Thoracic aorta (tissue), 2 donors: ENCODE data around the gene KCNJ2. TPM values are rescaled to one million over a fixed set of nuclear protein-coding genes. Genes with fewer than 3 reads are reported as not detected.

Source experiments
- ATAC-seq: fragments of 150-250 bp; one replicate; pipeline ENCODE4 v1.8.0; 2017; ENCODE audit warnings: low read depth; ENCODE audit not compliant: insufficient number of reproducible peaks, low FRiP score
- DNase-seq: peaks from one replicate; pipeline ENCODE4 v3.0.0-alpha.2; 2020; ENCODE audit warnings: low spot score
- H3K27ac ChIP-seq, 2 donors: fragments of 200-600 bp; sonication (generic); 1 replicate in 1 of 2; 2 replicates in 1 of 2; pipeline ENCODE4 v1.5.1; 2016; ENCODE audit warnings: mild to moderate bottlenecking in 2 of 2, moderate library complexity in 2 of 2
- H3K27me3 ChIP-seq: fragments of 200-600 bp; sonication (generic); replicated peaks from 2 replicates; pipeline ENCODE4 v1.6.0; 2016; ENCODE audit warnings: mild to moderate bottlenecking; ENCODE audit not compliant: insufficient read depth
- H3K36me3 ChIP-seq: fragments of 200-600 bp; sonication (generic); one replicate; pipeline ENCODE4 v1.5.1; 2016
- H3K4me1 ChIP-seq, 2 donors: fragments of 200-600 bp; sonication (generic); 1 replicate in 1 of 2; 2 replicates in 1 of 2; pipeline versions ENCODE4 v1.5.1 to v1.6.0; 2016; ENCODE audit warnings: low read depth in 2 of 2, mild to moderate bottlenecking in 1 of 2; ENCODE audit not compliant: control insufficient read depth in 1 of 2
- H3K4me3 ChIP-seq: fragments of 200-600 bp; sonication (generic); 2 replicates; pipeline ENCODE4 v1.5.1; 2016; ENCODE audit warnings: mild to moderate bottlenecking
- H3K9me3 ChIP-seq: fragments of 200-600 bp; sonication (generic); 2 replicates; pipeline ENCODE4 v1.5.1; 2016
- CTCF ChIP-seq: fragments of 200-600 bp; sonication (generic); IDR thresholded peaks from one replicate; pipeline ENCODE4 v1.5.1; 2019; ENCODE audit warnings: antibody characterized with exemption
- total RNA-seq, 2 donors: library from RNA; depleted of rRNA; stranded (reverse); fragments of >200 nt; gene quantifications; one replicate each; pipeline versions ENCODE4 v1.1.0 to v1.2.3, GENCODE V29; 2016

The KCNJ2 gene
- total RNA-seq, 2 donors from 2014 or later: 2.0 to 5.0 TPM

- Histone ChIP-seq H3K36me3 (no peaks in the 10 kb centered on the region), H3K27me3 (no peaks in the 10 kb centered on the region), H3K4me3 (no peak overlapping the region), H3K27ac (no peak overlapping the region), H3K4me1 (peaks cover 0 to 11% of the 10 kb centered on the region in 2 donors), H3K9me3 (no peaks in the 10 kb centered on the region)
- no peak for TF ChIP-seq CTCF
- DNase-seq (no peak), ATAC-seq (no peak)
Observed at GRCh38 chr17:70172923-70173322, 3.6 kb downstream of the KCNJ2 start.

DNA sequence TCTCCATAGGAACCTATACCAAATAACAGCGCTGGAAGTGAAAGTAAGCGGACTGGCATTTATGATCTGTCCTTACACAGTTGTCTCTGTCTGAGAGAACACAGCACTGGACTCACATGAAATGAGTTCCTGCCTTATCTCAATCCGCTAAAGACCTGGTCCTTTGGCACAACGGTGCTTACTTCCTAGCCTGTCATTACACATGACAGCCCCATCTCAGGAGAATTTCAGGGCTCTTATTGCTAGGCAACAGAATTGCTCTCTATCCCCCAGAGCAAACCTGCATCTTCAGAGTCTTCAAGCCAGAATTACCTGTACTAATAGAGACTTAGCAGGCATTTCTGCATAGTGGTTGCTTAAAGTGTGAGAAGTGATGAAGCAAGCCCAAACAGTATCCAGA, 4.3 kb downstream of the KCNJ2 start:
- H3K9me3 ChIP-seq: no peaks in the 10 kb centered on the region
- H3K4me3 ChIP-seq: no peak overlapping the region
- no peaks in the 10 kb centered on the region for H3K27me3 ChIP-seq
- no peak for DNase-seq
- TF ChIP-seq CTCF: no peak
- ATAC-seq: no peak
- H3K27ac ChIP-seq: no peak overlapping the region
- H3K36me3 ChIP-seq: no peaks in the 10 kb centered on the region
- H3K4me1 ChIP-seq: peaks cover 0 to 11% of the 10 kb centered on the region in 2 donors

DNA sequence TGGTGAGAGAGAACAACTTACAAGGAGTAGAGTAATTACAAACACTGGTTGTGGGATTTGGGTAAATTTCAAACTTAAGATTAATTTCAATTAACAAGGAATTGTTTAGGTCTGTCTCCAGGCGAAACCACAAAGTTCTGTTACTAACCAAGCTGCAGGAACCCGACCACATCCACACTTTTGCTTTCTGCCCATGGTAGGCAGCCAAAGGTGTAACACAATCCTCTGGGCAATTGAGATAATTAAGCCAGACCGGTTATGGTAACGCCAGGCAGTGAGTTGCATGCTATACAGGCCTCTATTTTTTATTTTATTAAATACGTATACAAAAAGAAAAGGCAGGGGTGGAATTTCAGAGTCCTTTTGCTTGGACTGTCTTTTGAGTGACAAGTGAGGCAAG, 12.0 kb downstream of the KCNJ2 start:
- Histone ChIP-seq H3K36me3 (no peaks in the 10 kb centered on the region), H3K4me1 (no peaks in the 10 kb centered on the region)
- no peak for ATAC-seq

DNA sequence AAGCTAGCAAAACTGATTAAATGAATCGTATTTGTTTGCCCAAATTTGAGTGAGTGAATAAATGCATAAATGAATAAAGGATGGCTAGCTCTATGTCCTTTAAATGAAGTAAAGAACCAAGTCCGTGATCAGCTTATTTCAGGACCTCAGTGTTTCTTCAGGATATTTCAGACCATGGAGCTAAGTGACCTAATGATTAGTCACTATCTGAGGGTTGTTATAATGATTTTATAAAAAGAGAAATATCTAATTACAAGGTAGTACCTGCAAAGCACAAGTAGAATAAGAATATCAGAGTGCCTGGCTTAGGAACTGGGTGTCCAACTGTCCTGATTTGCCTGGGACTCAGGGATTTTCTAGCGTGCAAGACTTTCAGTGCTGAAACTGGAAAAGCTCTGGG, 12.5 kb downstream of the KCNJ2 start:
- Histone ChIP-seq H3K4me3 (no peak overlapping the region), H3K4me1 (no peaks in the 10 kb centered on the region)

More for the DNA sequence above, 12.0 kb downstream of the KCNJ2 start:
- no peaks in the 10 kb centered on the region for H3K9me3 ChIP-seq
- no peak for DNase-seq
- H3K27me3 ChIP-seq: no peaks in the 10 kb centered on the region
- no peak overlapping the region for H3K4me3 ChIP-seq
- TF ChIP-seq CTCF: no peak
- no peak overlapping the region for H3K27ac ChIP-seq

GRCh38 chr17:70183508-70183907, 14.2 kb downstream of the KCNJ2 start:
- ATAC-seq: no peak
- no peaks in the 10 kb centered on the region for H3K27me3 ChIP-seq
- no peaks in the 10 kb centered on the region for H3K36me3 ChIP-seq
- no peak for TF ChIP-seq CTCF
- no peaks in the 10 kb centered on the region for H3K9me3 ChIP-seq
- no peaks in the 10 kb centered on the region for H3K4me1 ChIP-seq
- H3K4me3 ChIP-seq: no peak overlapping the region
- DNase-seq: no peak
- H3K27ac ChIP-seq: no peak overlapping the region

More for the DNA sequence above, 12.5 kb downstream of the KCNJ2 start:
- DNase-seq (no peak), ATAC-seq (no peak)
- Histone ChIP-seq H3K36me3 (no peaks in the 10 kb centered on the region), H3K27me3 (no peaks in the 10 kb centered on the region), H3K27ac (no peak overlapping the region), H3K9me3 (no peaks in the 10 kb centered on the region)
- no peak for TF ChIP-seq CTCF
